HL-60 (cell line): ENCODE data around the gene IVD.

ENCODE experiments used
- DNase-seq, 2 experiments: peaks; one replicate each; pipeline ENCODE4 v3.0.0-alpha.2; 2010 to 2020; ENCODE audit warnings: low read depth in 1 of 2, low spot score in 1 of 2
- H3K27ac ChIP-seq: fragments of 250-450 bp; sonication (Bioruptor Pico); replicated peaks from 2 replicates; pipeline ENCODE4 v1.5.1; 2020; ENCODE audit warnings: mild to moderate bottlenecking, moderate library complexity
- H3K27me3 ChIP-seq: fragments of 250-450 bp; sonication (Bioruptor Pico); 2 replicates; pipeline ENCODE4 v1.5.1; 2021; ENCODE audit warnings: mild to moderate bottlenecking, moderate library complexity; ENCODE audit not compliant: insufficient read depth, poor library complexity, severe bottlenecking
- H3K4me3 ChIP-seq: replicated peaks from 2 replicates; pipeline ENCODE4 v1.5.1; 2011; ENCODE audit warnings: mild to moderate bottlenecking, control low read depth, low read length; ENCODE audit not compliant: insufficient read depth
- CTCF ChIP-seq: IDR thresholded peaks from one replicate; pipeline ENCODE4 v1.5.1; 2011; ENCODE audit warnings: low read length, control low read depth, inconsistent platforms; ENCODE audit not compliant: insufficient read depth
- GABPA ChIP-seq: IDR thresholded peaks from 2 replicates; pipeline ENCODE4 v1.6.1; 2012; ENCODE audit warnings: low read depth
- POLR2AphosphoS5 ChIP-seq: IDR thresholded peaks from 2 replicates; pipeline ENCODE4 v1.6.1; 2012; ENCODE audit warnings: low read depth
- REST ChIP-seq: IDR thresholded peaks from 2 replicates; pipeline ENCODE4 v1.6.1; 2012; ENCODE audit warnings: low read depth; ENCODE audit not compliant: insufficient replicate concordance
- SPI1 ChIP-seq: IDR thresholded peaks from 2 replicates; pipeline ENCODE4 v1.6.1; 2012; ENCODE audit warnings: low read depth, mild to moderate bottlenecking, borderline replicate concordance

Gene IVD

GRCh38 chr15:40413036-40413435 is 7.4 kb downstream of the IVD start:
- H3K4me3 ChIP-seq, result no peak overlapping the region
- H3K27ac ChIP-seq, result no peak overlapping the region
- no peak for TF ChIP-seq SPI1
- no peak for TF ChIP-seq GABPA
- no peak for TF ChIP-seq CTCF
- TF ChIP-seq POLR2AphosphoS5, result no peak
- peak; percentile 78 for TF ChIP-seq REST

GRCh38 chr15:40414816-40415215 is 9.2 kb downstream of the IVD start:
- Histone ChIP-seq H3K4me3 (no peak overlapping the region), H3K27me3 (no peaks in the 10 kb centered on the region), H3K27ac (no peak overlapping the region)
- no peak for DNase-seq
- no peak for TF ChIP-seq POLR2AphosphoS5
- no peak for TF ChIP-seq SPI1
- TF ChIP-seq CTCF, result no peak
- TF ChIP-seq GABPA, result no peak
- no peak for TF ChIP-seq REST

More at GRCh38 chr15:40413036-40413435, 7.4 kb downstream of the IVD start:
- DNase-seq, result no peak
- H3K27me3 ChIP-seq, result no peaks in the 10 kb centered on the region

GRCh38 chr15:40415226-40415625 is 9.6 kb downstream of the IVD start:
- Histone ChIP-seq H3K27ac (no peak overlapping the region), H3K4me3 (no peak overlapping the region), H3K27me3 (no peaks in the 10 kb centered on the region)
- no peak for DNase-seq
- no peak for TF ChIP-seq POLR2AphosphoS5

- Histone ChIP-seq H3K27me3 (no peaks in the 10 kb centered on the region), H3K4me3 (no peak overlapping the region), H3K27ac (no peak overlapping the region)
- TF ChIP-seq SPI1 (no peak), CTCF (no peak), REST (no peak), POLR2AphosphoS5 (no peak), GABPA (no peak)
- no peak for DNase-seq
Measured at GRCh38 chr15:40416056-40416455, 10.5 kb downstream of the IVD start.
